Stimulated activated naive CD8-positive, alpha-beta T cell treated with anti-CD3 and anti-CD28 coated beads, Interleukin-15, Interleukin-2, amounts not matched to agents 100 ng/mL and 50 ng/mL, for 24 hours (primary cell): Measurements from ENCODE around the gene MEPCE.

Source experiments
- H3K27ac Mint-ChIP-seq: one replicate; pipeline ENCODE4 v1.8.0; 2021; ENCODE audit warnings: mild to moderate bottlenecking, mixed read lengths
- H3K27me3 Mint-ChIP-seq: one replicate; pipeline ENCODE4 v1.8.0; 2021; ENCODE audit warnings: mixed read lengths
- H3K36me3 Mint-ChIP-seq: one replicate; pipeline ENCODE4 v1.8.0; 2021; ENCODE audit warnings: low read depth, mixed read lengths
- H3K4me1 Mint-ChIP-seq: one replicate; pipeline ENCODE4 v1.8.0; 2021; ENCODE audit warnings: low read depth, mixed read lengths
- H3K4me3 Mint-ChIP-seq: one replicate; pipeline ENCODE4 v1.8.0; 2021; ENCODE audit warnings: mild to moderate bottlenecking, mixed read lengths
- H3K9me3 Mint-ChIP-seq: one replicate; pipeline ENCODE4 v1.8.0; 2021; ENCODE audit warnings: mixed read lengths

The MEPCE gene

GRCh38 chr7:100398239-100398638 lies 31.4 kb upstream of the MEPCE start:
- no peak overlapping the region for H3K4me3 Mint-ChIP-seq
- H3K4me1 Mint-ChIP-seq, result peaks cover 31% of the 10 kb centered on the region
- H3K27ac Mint-ChIP-seq, result no peak overlapping the region

DNA sequence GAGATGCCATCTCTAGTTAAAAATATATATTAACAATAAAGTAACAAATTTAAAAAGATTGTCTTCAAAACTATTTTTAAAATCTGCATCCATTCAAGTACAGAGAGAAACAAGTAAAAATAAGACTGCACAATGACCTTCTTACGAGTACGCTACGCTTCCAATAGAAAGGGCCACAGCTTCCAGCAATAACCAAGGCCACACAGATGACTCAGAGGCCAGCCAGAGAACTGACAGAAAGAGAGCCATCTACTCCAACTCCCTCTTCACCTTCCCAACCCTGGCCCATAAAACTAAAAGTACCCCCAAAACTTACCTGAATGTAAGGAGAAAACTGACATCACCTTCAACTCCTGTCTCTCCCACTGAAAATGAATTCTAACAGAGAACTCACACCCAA lies 29.6 kb upstream of the MEPCE start:
- no peak overlapping the region for H3K4me3 Mint-ChIP-seq
- H3K9me3 Mint-ChIP-seq, result no peaks in the 10 kb centered on the region
- H3K27me3 Mint-ChIP-seq, result peaks cover 6% of the 10 kb centered on the region

More at GRCh38 chr7:100398239-100398638, 31.4 kb upstream of the MEPCE start:
- no peaks in the 10 kb centered on the region for H3K36me3 Mint-ChIP-seq
- peaks cover 6% of the 10 kb centered on the region for H3K27me3 Mint-ChIP-seq
- H3K9me3 Mint-ChIP-seq, result no peaks in the 10 kb centered on the region

GRCh38 chr7:100400656-100401055 lies 29.0 kb upstream of the MEPCE start:
- H3K4me3 Mint-ChIP-seq, result no peak overlapping the region
- no peak overlapping the region for H3K27ac Mint-ChIP-seq
- H3K27me3 Mint-ChIP-seq, result peaks cover 6% of the 10 kb centered on the region
- H3K9me3 Mint-ChIP-seq, result no peaks in the 10 kb centered on the region
- H3K36me3 Mint-ChIP-seq, result no peaks in the 10 kb centered on the region
- peaks cover 26% of the 10 kb centered on the region for H3K4me1 Mint-ChIP-seq

More for the DNA sequence above, 29.6 kb upstream of the MEPCE start:
- Mint-ChIP-seq H3K4me1 (peaks cover 29% of the 10 kb centered on the region), H3K36me3 (no peaks in the 10 kb centered on the region), H3K27ac (no peak overlapping the region)

GRCh38 chr7:100401811-100402210 lies 27.8 kb upstream of the MEPCE start:
- peaks cover 16% of the 10 kb centered on the region for H3K4me1 Mint-ChIP-seq
- no peak overlapping the region for H3K27ac Mint-ChIP-seq
- peaks cover 6% of the 10 kb centered on the region for H3K27me3 Mint-ChIP-seq
- no peaks in the 10 kb centered on the region for H3K9me3 Mint-ChIP-seq
- H3K4me3 Mint-ChIP-seq, result no peak overlapping the region
- no peaks in the 10 kb centered on the region for H3K36me3 Mint-ChIP-seq

DNA sequence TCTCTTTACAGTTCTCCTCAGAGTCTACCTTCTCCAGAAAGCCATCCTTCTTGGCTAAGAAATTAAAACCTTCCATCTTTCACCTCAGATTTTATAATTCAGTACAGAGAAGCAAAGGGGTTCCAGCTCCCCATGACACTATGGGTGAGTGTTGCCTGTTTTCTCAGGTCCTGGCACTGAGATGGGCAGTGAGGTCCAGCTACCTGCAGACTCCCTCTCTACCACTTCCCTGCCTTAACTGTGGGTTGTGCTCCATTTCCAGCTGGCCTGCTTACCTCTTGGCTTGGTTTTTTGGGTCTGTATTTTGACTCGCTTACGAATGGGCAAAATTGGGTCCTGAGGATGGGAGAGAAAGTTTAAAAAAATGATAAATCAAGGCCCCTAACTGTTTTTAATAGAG lies 27.4 kb upstream of the MEPCE start:
- H3K4me1 Mint-ChIP-seq, result peaks cover 14% of the 10 kb centered on the region
- H3K4me3 Mint-ChIP-seq, result no peak overlapping the region
- H3K27me3 Mint-ChIP-seq, result peaks cover 6% of the 10 kb centered on the region
- H3K36me3 Mint-ChIP-seq, result no peaks in the 10 kb centered on the region
- H3K9me3 Mint-ChIP-seq, result no peaks in the 10 kb centered on the region
- H3K27ac Mint-ChIP-seq, result no peak overlapping the region

GRCh38 chr7:100406767-100407166 lies 22.9 kb upstream of the MEPCE start:
- H3K27ac Mint-ChIP-seq, result no peak overlapping the region
- peaks cover 3% of the 10 kb centered on the region for H3K4me1 Mint-ChIP-seq
- no peaks in the 10 kb centered on the region for H3K9me3 Mint-ChIP-seq
- H3K27me3 Mint-ChIP-seq, result no peaks in the 10 kb centered on the region
- no peaks in the 10 kb centered on the region for H3K36me3 Mint-ChIP-seq
- no peak overlapping the region for H3K4me3 Mint-ChIP-seq

DNA sequence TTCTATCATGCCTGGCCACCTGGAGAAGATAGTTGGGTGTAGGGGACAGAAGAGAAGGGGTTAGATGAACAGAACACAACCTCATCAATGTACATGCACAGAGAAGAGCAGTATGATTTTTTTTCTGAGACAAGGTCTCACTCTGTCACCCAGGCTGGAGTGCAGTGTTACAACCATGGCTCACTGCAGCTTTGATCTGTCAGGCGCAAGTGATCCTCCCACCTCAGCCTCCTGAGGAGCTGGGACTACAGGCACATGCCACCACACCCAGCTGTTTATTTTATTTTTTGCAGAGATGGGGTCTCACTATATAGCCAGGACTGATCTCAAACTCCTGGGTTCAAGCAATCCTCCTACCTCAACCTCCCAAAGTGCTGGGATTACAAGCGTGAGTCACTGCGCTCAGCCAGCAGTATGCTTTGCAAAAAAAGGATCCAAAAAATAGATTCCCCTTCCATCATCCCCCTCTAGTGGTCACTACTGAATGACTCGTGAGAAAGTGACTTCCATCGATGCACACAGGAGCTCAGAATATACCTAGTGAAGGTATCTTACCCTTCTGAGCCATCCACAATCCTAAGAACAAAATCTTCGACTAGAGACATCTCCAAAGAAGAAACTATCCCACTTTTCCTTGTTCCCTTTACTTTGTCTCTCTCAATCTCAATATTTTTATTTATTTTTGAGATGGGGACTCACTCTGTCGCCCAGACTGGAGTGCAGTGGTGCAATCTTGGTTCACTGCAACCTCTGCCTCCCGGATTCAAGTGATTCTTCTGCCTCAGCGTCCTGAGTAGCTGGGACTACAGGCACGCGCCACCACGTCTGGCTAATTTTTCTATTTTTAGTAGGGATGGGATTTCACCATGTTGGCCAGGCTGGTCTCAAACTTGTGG lies 22.1 kb upstream of the MEPCE start:
- H3K27me3 Mint-ChIP-seq, result no peaks in the 10 kb centered on the region
- H3K9me3 Mint-ChIP-seq, result no peaks in the 10 kb centered on the region
- H3K4me3 Mint-ChIP-seq, result no peak overlapping the region
- peaks cover 3% of the 10 kb centered on the region for H3K4me1 Mint-ChIP-seq
- H3K27ac Mint-ChIP-seq, result no peak overlapping the region
- H3K36me3 Mint-ChIP-seq, result no peaks in the 10 kb centered on the region

DNA sequence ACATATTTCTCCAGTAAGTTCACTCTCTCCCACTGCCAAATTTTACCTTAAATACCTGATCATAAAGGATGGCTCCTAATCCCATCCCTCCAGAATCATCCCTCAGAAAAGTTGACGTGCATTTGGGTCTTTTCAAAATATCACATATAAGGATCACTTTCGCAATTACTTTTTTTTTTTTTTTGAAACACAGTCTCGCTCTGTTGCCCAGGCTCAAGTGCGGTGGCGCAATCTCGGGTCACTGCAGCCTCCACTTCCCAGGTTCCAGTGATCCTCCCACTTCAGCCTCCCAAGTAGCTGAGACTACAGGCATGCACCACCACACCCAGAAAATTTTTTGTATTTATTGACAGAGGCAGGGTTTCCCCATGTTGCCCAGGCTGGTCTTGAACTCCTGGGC lies 18.5 kb upstream of the MEPCE start:
- H3K9me3 Mint-ChIP-seq, result no peaks in the 10 kb centered on the region
- H3K27ac Mint-ChIP-seq, result no peak overlapping the region
- H3K27me3 Mint-ChIP-seq, result no peaks in the 10 kb centered on the region
- H3K4me3 Mint-ChIP-seq, result no peak overlapping the region
- no peaks in the 10 kb centered on the region for H3K36me3 Mint-ChIP-seq
- H3K4me1 Mint-ChIP-seq, result peaks cover 8% of the 10 kb centered on the region

GRCh38 chr7:100413346-100413745 lies 16.3 kb upstream of the MEPCE start:
- no peaks in the 10 kb centered on the region for H3K9me3 Mint-ChIP-seq
- H3K4me1 Mint-ChIP-seq, result peaks cover 5% of the 10 kb centered on the region
- peak overlapping the region; percentile 5 for H3K4me3 Mint-ChIP-seq
- no peaks in the 10 kb centered on the region for H3K27me3 Mint-ChIP-seq
- H3K27ac Mint-ChIP-seq, result peak overlapping the region; percentile 18
- no peaks in the 10 kb centered on the region for H3K36me3 Mint-ChIP-seq

- Mint-ChIP-seq H3K27me3 (no peaks in the 10 kb centered on the region), H3K27ac (no peak overlapping the region), H3K4me3 (no peak overlapping the region)
Observed at GRCh38 chr7:100413889-100414288, 15.7 kb upstream of the MEPCE start.

DNA sequence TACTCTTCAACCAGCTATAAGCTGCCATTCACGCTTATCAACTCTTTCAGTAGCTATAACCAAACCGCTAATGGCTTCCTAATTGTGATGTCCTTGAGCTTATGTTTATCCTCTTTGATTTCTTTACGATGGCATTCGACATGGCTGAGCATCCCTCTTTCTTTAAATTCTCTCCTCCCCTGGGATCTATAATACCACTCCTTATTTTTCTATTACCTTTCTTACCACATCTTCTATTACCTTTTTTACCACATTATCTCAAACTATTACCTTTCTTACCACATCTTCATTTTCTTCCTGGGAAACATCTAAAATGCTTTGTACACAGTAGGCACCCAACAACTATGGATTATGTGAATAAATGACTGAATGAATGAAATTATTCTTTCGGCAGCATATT lies 14.2 kb upstream of the MEPCE start:
- H3K27me3 Mint-ChIP-seq, result no peaks in the 10 kb centered on the region
- H3K4me1 Mint-ChIP-seq, result peaks cover 5% of the 10 kb centered on the region
- H3K9me3 Mint-ChIP-seq, result no peaks in the 10 kb centered on the region
- no peaks in the 10 kb centered on the region for H3K36me3 Mint-ChIP-seq
- H3K4me3 Mint-ChIP-seq, result no peak overlapping the region
- H3K27ac Mint-ChIP-seq, result no peak overlapping the region

More at GRCh38 chr7:100413889-100414288, 15.7 kb upstream of the MEPCE start:
- no peaks in the 10 kb centered on the region for H3K9me3 Mint-ChIP-seq
- H3K36me3 Mint-ChIP-seq, result no peaks in the 10 kb centered on the region
- H3K4me1 Mint-ChIP-seq, result peaks cover 5% of the 10 kb centered on the region

GRCh38 chr7:100418930-100419659 lies 10.5 kb upstream of the MEPCE start:
- H3K4me3 Mint-ChIP-seq, result no peak overlapping the region
- no peaks in the 10 kb centered on the region for H3K36me3 Mint-ChIP-seq
- no peaks in the 10 kb centered on the region for H3K27me3 Mint-ChIP-seq
- no peaks in the 10 kb centered on the region for H3K9me3 Mint-ChIP-seq
- H3K4me1 Mint-ChIP-seq, result no peaks in the 10 kb centered on the region
- H3K27ac Mint-ChIP-seq, result no peak overlapping the region

GRCh38 chr7:100419660-100420226 lies 9.9 kb upstream of the MEPCE start:
- Mint-ChIP-seq H3K4me1 (no peaks in the 10 kb centered on the region), H3K36me3 (no peaks in the 10 kb centered on the region), H3K27me3 (no peaks in the 10 kb centered on the region), H3K4me3 (no peak overlapping the region), H3K27ac (no peak overlapping the region), H3K9me3 (no peaks in the 10 kb centered on the region)

GRCh38 chr7:100423315-100423714 lies 6.3 kb upstream of the MEPCE start:
- Mint-ChIP-seq H3K36me3 (no peaks in the 10 kb centered on the region), H3K4me1 (peaks cover 6% of the 10 kb centered on the region), H3K9me3 (no peaks in the 10 kb centered on the region), H3K27me3 (no peaks in the 10 kb centered on the region), H3K27ac (no peak overlapping the region), H3K4me3 (no peak overlapping the region)

DNA sequence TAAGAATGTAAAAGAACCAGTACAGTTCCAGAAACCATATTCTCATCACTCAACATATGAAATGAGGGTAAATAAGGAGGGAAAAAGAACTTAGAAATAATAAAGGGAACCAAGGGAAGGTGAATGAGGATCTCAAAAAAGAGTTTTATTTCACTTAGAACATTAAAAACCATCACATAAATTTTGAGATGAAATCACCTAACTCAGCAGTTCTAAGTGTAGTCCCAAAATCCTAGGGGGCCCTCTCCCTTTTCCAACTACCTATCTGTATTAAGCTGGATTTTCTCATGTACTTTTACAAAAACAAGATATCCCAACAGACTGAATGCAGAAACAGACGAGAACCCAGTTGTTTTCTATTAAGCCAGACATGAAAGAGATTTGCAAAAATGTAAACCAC lies 4.3 kb upstream of the MEPCE start:
- Mint-ChIP-seq H3K4me3 (no peak overlapping the region), H3K9me3 (no peaks in the 10 kb centered on the region), H3K27me3 (peaks cover 4% of the 10 kb centered on the region), H3K4me1 (peaks cover 18% of the 10 kb centered on the region), H3K36me3 (peaks cover 7% of the 10 kb centered on the region), H3K27ac (no peak overlapping the region)
